ENCODE results near the gene NARS2.

Gene NARS2

GRCh38 chr11:78607696-78608095 lies 33.0 kb upstream of the NARS2 start:
- H3K9me3 ChIP-seq (replicated peaks; ENCODE audit: insufficient read depth, low read length) = no peaks in the 10 kb centered on the region
- H3K4me2 ChIP-seq (ENCODE audit: low read depth, low read length) = no peak overlapping the region
- no peaks in the 10 kb centered on the region for H3K4me1 ChIP-seq (ENCODE audit: low read length)
- H3K79me2 ChIP-seq (ENCODE audit: low read length) = no peaks in the 10 kb centered on the region
- H4K20me1 ChIP-seq (ENCODE audit: insufficient read depth, low read length) = no peaks in the 10 kb centered on the region
- H3F3A ChIP-seq (ENCODE audit: insufficient read depth, low read length) = no peaks in the 10 kb centered on the region
- no peaks in the 10 kb centered on the region for H3K9me2 ChIP-seq (replicated peaks; ENCODE audit: insufficient read depth, low read length)
- H3K4me3 ChIP-seq (ENCODE audit: low read length) = no peak overlapping the region
- H2AFZ ChIP-seq (ENCODE audit: low read length) = no peak overlapping the region
- TF ChIP-seq EZH2phosphoT487 (IDR thresholded peaks at IDR 0.05; ENCODE audit: low read length) (no peak), EZH2 (optimal IDR thresholded peaks at IDR 0.05; ENCODE audit: low read depth, low read length) (no peak), CTCF (IDR thresholded peaks at IDR 0.05; ENCODE audit: low read length) (no peak)
- no peaks in the 10 kb centered on the region for H3K36me3 ChIP-seq (replicated peaks; ENCODE audit: insufficient read depth, low read length)
- no peak overlapping the region for H3K9ac ChIP-seq (ENCODE audit: low read length)
- no peak overlapping the region for H3K27ac ChIP-seq (ENCODE audit: low read length)
- DNase-seq = no peak
- H3K27me3 ChIP-seq (replicated peaks; ENCODE audit: insufficient read depth, low read length) = no peaks in the 10 kb centered on the region

GRCh38 chr11:78606667-78607066 lies 32.0 kb upstream of the NARS2 start:
- Histone ChIP-seq H2AFZ (ENCODE audit: low read length) (no peak overlapping the region), H3K4me2 (ENCODE audit: low read depth, low read length) (no peak overlapping the region), H3K4me3 (ENCODE audit: low read length) (no peak overlapping the region), H3K9me2 (replicated peaks; ENCODE audit: insufficient read depth, low read length) (no peaks in the 10 kb centered on the region), H3K36me3 (replicated peaks; ENCODE audit: insufficient read depth, low read length) (no peaks in the 10 kb centered on the region), H3K27me3 (replicated peaks; ENCODE audit: insufficient read depth, low read length) (no peaks in the 10 kb centered on the region), H3K4me1 (ENCODE audit: low read length) (no peaks in the 10 kb centered on the region), H3K9me3 (replicated peaks; ENCODE audit: insufficient read depth, low read length) (no peaks in the 10 kb centered on the region), H3K79me2 (ENCODE audit: low read length) (no peaks in the 10 kb centered on the region), H4K20me1 (ENCODE audit: insufficient read depth, low read length) (no peaks in the 10 kb centered on the region), H3K9ac (ENCODE audit: low read length) (no peak overlapping the region), H3F3A (ENCODE audit: insufficient read depth, low read length) (no peaks in the 10 kb centered on the region), H3K27ac (ENCODE audit: low read length) (no peak overlapping the region)
- DNase-seq = no peak
- TF ChIP-seq CTCF (IDR thresholded peaks at IDR 0.05; ENCODE audit: low read length) = no peak
- TF ChIP-seq EZH2phosphoT487 (IDR thresholded peaks at IDR 0.05; ENCODE audit: low read length) = no peak
- TF ChIP-seq EZH2 (optimal IDR thresholded peaks at IDR 0.05; ENCODE audit: low read depth, low read length) = no peak

GRCh38 chr11:78605296-78605695 lies 30.6 kb upstream of the NARS2 start:
- Histone ChIP-seq H2AFZ (ENCODE audit: low read length) (no peak overlapping the region), H3K36me3 (replicated peaks; ENCODE audit: insufficient read depth, low read length) (no peaks in the 10 kb centered on the region), H3K9me2 (replicated peaks; ENCODE audit: insufficient read depth, low read length) (no peaks in the 10 kb centered on the region), H3K4me3 (ENCODE audit: low read length) (no peak overlapping the region), H3K4me2 (ENCODE audit: low read depth, low read length) (no peak overlapping the region), H3K9me3 (replicated peaks; ENCODE audit: insufficient read depth, low read length) (no peaks in the 10 kb centered on the region), H3K9ac (ENCODE audit: low read length) (no peak overlapping the region), H3K79me2 (ENCODE audit: low read length) (no peaks in the 10 kb centered on the region), H3F3A (ENCODE audit: insufficient read depth, low read length) (no peaks in the 10 kb centered on the region), H3K27ac (ENCODE audit: low read length) (no peak overlapping the region), H3K4me1 (ENCODE audit: low read length) (no peaks in the 10 kb centered on the region), H3K27me3 (replicated peaks; ENCODE audit: insufficient read depth, low read length) (no peaks in the 10 kb centered on the region), H4K20me1 (ENCODE audit: insufficient read depth, low read length) (no peaks in the 10 kb centered on the region)
- TF ChIP-seq CTCF (IDR thresholded peaks at IDR 0.05; ENCODE audit: low read length) (no peak), EZH2phosphoT487 (IDR thresholded peaks at IDR 0.05; ENCODE audit: low read length) (no peak), EZH2 (optimal IDR thresholded peaks at IDR 0.05; ENCODE audit: low read depth, low read length) (no peak)
- no peak for DNase-seq
